Thyroid gland (tissue), 4 donors: ENCODE measurements around the gene TEX9.

Source experiments
- CTCF ChIP-seq, 6 experiments: fragments of 200-600 bp in 3 of 6; fragments of 450-650 bp in 3 of 6; sonication (generic) in 3 of 6; IDR thresholded peaks; one replicate each; pipeline ENCODE4 v1.5.1; 2016 to 2019; ENCODE audit warnings: antibody characterized with exemption in 6 of 6, mild to moderate bottlenecking in 2 of 6, inconsistent platforms in 1 of 6, moderate library complexity in 1 of 6
- POLR2A ChIP-seq, 2 donors: fragments of 450-650 bp; IDR thresholded peaks; one replicate each; pipeline ENCODE4 v1.6.1; 2017; ENCODE audit warnings: antibody characterized with exemption in 2 of 2, mild to moderate bottlenecking in 2 of 2, moderate library complexity in 1 of 2

GRCh38 chr15:56366211-56366610 is 985 bp downstream of the TEX9 start:
- TF ChIP-seq CTCF (IDR thresholded peaks at IDR 0.05): no peak
- no peak for TF ChIP-seq POLR2A (IDR thresholded peaks at IDR 0.05)
